MM.1S (cell line): Measurements from ENCODE around the gene NNAT.

Experiments used
- CTCF ChIP-seq: fragments of 300-600 bp; sonication (generic); IDR thresholded peaks from 2 replicates; pipeline ENCODE4 v1.5.1; 2016; ENCODE audit warnings: antibody characterized with exemption, low read length, mixed read lengths
- EZH2 ChIP-seq: fragments of 300-600 bp; sonication (generic); optimal IDR thresholded peaks from 2 replicates; pipeline ENCODE3; 2017; ENCODE audit warnings: low read depth, mild to moderate bottlenecking, antibody characterized with exemption, low read length, mixed read lengths
- EZH2phosphoT487 ChIP-seq: fragments of 300-600 bp; sonication (generic); IDR thresholded peaks from 2 replicates; pipeline ENCODE4 v1.6.1; 2018; ENCODE audit warnings: antibody characterized with exemption, low read length

- TF ChIP-seq CTCF (no peak), EZH2 (no peak), EZH2phosphoT487 (no peak)
Observed at GRCh38 chr20:37498066-37498665, 22.9 kb upstream of the NNAT start.
